Suprapubic skin (tissue), 4 donors: ENCODE measurements around the gene RMC1.

Experiments used
- EP300 ChIP-seq: sonication (generic); formaldehyde crosslinking; IDR thresholded peaks from one replicate; pipeline ENCODE4 v1.6.1; 2017; ENCODE audit warnings: antibody characterized with exemption
- POLR2A ChIP-seq, 2 donors: fragments of 450-650 bp; IDR thresholded peaks; one replicate each; pipeline ENCODE4 v1.6.1; 2017; ENCODE audit warnings: antibody characterized with exemption in 2 of 2, mild to moderate bottlenecking in 2 of 2, moderate library complexity in 2 of 2
- POLR2AphosphoS5 ChIP-seq, 3 donors: sonication (generic); formaldehyde crosslinking; IDR thresholded peaks; one replicate each; pipeline ENCODE4 v1.6.1; 2017; ENCODE audit warnings: antibody characterized with exemption in 3 of 3
- TF ChIP-seq, protein P1 (sequence below), 2 donors: fragments of 200-600 bp in 1 of 2; fragments of 450-650 bp in 1 of 2; sonication (generic) in 1 of 2; IDR thresholded peaks; one replicate each; pipeline ENCODE4 v1.5.1; 2016 to 2019; ENCODE audit warnings: antibody characterized with exemption in 2 of 2, mild to moderate bottlenecking in 1 of 2, moderate library complexity in 1 of 2

DNA sequence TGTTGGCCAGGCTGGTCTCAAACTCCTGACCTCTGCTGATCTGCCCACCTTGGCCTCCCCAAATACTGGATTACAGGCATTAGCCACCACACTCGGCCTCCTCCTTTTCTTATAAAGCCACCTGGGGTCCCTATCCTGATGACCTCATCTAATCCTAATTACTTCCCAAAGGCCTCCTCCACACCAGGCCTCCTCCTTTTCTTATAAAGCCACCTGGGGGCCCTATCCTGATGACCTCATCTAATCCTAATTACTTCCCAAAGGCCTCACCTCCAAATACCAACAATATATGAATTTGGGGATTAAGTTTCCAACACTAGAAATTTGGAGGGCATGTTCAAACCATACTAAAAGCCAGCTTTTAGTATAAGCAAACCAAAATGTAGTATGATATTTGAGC lies 9.7 kb upstream of the RMC1 start:
- TF ChIP-seq, protein P1, sequence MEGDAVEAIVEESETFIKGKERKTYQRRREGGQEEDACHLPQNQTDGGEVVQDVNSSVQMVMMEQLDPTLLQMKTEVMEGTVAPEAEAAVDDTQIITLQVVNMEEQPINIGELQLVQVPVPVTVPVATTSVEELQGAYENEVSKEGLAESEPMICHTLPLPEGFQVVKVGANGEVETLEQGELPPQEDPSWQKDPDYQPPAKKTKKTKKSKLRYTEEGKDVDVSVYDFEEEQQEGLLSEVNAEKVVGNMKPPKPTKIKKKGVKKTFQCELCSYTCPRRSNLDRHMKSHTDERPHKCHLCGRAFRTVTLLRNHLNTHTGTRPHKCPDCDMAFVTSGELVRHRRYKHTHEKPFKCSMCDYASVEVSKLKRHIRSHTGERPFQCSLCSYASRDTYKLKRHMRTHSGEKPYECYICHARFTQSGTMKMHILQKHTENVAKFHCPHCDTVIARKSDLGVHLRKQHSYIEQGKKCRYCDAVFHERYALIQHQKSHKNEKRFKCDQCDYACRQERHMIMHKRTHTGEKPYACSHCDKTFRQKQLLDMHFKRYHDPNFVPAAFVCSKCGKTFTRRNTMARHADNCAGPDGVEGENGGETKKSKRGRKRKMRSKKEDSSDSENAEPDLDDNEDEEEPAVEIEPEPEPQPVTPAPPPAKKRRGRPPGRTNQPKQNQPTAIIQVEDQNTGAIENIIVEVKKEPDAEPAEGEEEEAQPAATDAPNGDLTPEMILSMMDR (IDR thresholded peaks at IDR 0.05): no peak
- TF ChIP-seq POLR2AphosphoS5 (IDR thresholded peaks at IDR 0.05) (no peak), EP300 (no peak), POLR2A (IDR thresholded peaks at IDR 0.05) (no peak)
